Measurements from ENCODE around the gene NIPBL.
"Not testable (repeated sequence)": the region's sequence is repeated elsewhere in the genome, so short reads cannot be mapped to it uniquely, and the experiment has no call there.

Gene NIPBL

GRCh38 chr5:36877667-36878391 lies 1.3 kb downstream of the NIPBL start:
- DNase-seq (ENCODE audit: low spot score): no peak

GRCh38 chr5:36878392-36879082 lies 2.0 kb downstream of the NIPBL start:
- no peak for DNase-seq (ENCODE audit: low spot score)

GRCh38 chr5:36879274-36880033 lies 2.9 kb downstream of the NIPBL start:
- no peak for DNase-seq (ENCODE audit: low spot score)

- DNase-seq (ENCODE audit: low spot score): no peak
Observed at GRCh38 chr5:36880761-36881160, 4.2 kb downstream of the NIPBL start.

GRCh38 chr5:36881304-36881703 lies 4.7 kb downstream of the NIPBL start:
- DNase-seq (ENCODE audit: low spot score): no peak

GRCh38 chr5:36881807-36882206 lies 5.2 kb downstream of the NIPBL start:
- DNase-seq (ENCODE audit: low spot score): no peak

- DNase-seq (ENCODE audit: low spot score): no peak
Observed at GRCh38 chr5:36882250-36882649, 5.7 kb downstream of the NIPBL start.

- DNase-seq (ENCODE audit: low spot score): no peak
Observed at GRCh38 chr5:36883894-36884462, 7.4 kb downstream of the NIPBL start.

GRCh38 chr5:36885149-36885548 lies 8.6 kb downstream of the NIPBL start:
- no peak for DNase-seq (ENCODE audit: low spot score)

GRCh38 chr5:36885566-36886485 lies 9.3 kb downstream of the NIPBL start:
- DNase-seq (ENCODE audit: low spot score): no peak

- DNase-seq (ENCODE audit: low spot score): no peak
Observed at GRCh38 chr5:36886791-36887190, 10.2 kb downstream of the NIPBL start.

- no peak for DNase-seq (ENCODE audit: low spot score)
Observed at GRCh38 chr5:36887532-36887931, 11.0 kb downstream of the NIPBL start.

GRCh38 chr5:36888303-36888702 lies 11.7 kb downstream of the NIPBL start:
- no peak for DNase-seq (ENCODE audit: low spot score)

- DNase-seq (ENCODE audit: low spot score): no peak
Observed at GRCh38 chr5:36889264-36889663, 12.7 kb downstream of the NIPBL start.

- DNase-seq (ENCODE audit: low spot score): no peak
Observed at GRCh38 chr5:36891266-36891665, 14.7 kb downstream of the NIPBL start.

GRCh38 chr5:36892085-36892830 lies 15.7 kb downstream of the NIPBL start:
- DNase-seq (ENCODE audit: low spot score): not testable (repeated sequence)

GRCh38 chr5:36894954-36895353 lies 18.4 kb downstream of the NIPBL start:
- no peak for DNase-seq (ENCODE audit: low spot score)

- DNase-seq (ENCODE audit: low spot score): no peak
Observed at GRCh38 chr5:36896476-36896875, 19.9 kb downstream of the NIPBL start.

- DNase-seq (ENCODE audit: low spot score): no peak
Observed at GRCh38 chr5:36897616-36898015, 21.0 kb downstream of the NIPBL start.

GRCh38 chr5:36899860-36900259 lies 23.3 kb downstream of the NIPBL start:
- DNase-seq (ENCODE audit: low spot score): no peak

GRCh38 chr5:36900283-36900682 lies 23.7 kb downstream of the NIPBL start:
- DNase-seq (ENCODE audit: low spot score): no peak
